Loucy (cell line): ENCODE measurements around the gene MEGF8.

ENCODE experiments used
- H2AFZ ChIP-seq: fragments of 200-600 bp; sonication (generic); 2 replicates; pipeline ENCODE4 v1.6.0; 2016; ENCODE audit warnings: antibody characterized with exemption, mild to moderate bottlenecking, low read length, moderate library complexity
- H3F3A ChIP-seq: fragments of 200-600 bp; 2 replicates; pipeline ENCODE4 v1.6.0; 2016; ENCODE audit warnings: antibody characterized with exemption, low read depth, mild to moderate bottlenecking
- H3K27me3 ChIP-seq: fragments of 200-600 bp; sonication (generic); 2 replicates; pipeline ENCODE4 v1.6.1; 2014; ENCODE audit warnings: low read length, mild to moderate bottlenecking; ENCODE audit not compliant: insufficient read depth, poor library complexity, severe bottlenecking
- H3K36me3 ChIP-seq: fragments of 200-600 bp; sonication (generic); 2 replicates; pipeline ENCODE4 v1.6.1; 2016; ENCODE audit warnings: low read length; ENCODE audit not compliant: insufficient read depth
- H3K4me1 ChIP-seq: fragments of 200-600 bp; sonication (generic); 2 replicates; pipeline ENCODE4 v1.5.1; 2014; ENCODE audit warnings: low read length, mild to moderate bottlenecking; ENCODE audit not compliant: insufficient read depth, poor library complexity, severe bottlenecking
- H3K4me2 ChIP-seq: fragments of 200-600 bp; sonication (generic); 2 replicates; pipeline ENCODE4 v1.6.0; 2014; ENCODE audit warnings: antibody characterized with exemption, low read length, low read depth, mild to moderate bottlenecking; ENCODE audit not compliant: poor library complexity, severe bottlenecking
- H3K4me3 ChIP-seq: fragments of 200-600 bp; sonication (generic); 2 replicates; pipeline ENCODE4 v1.5.1; 2014; ENCODE audit warnings: low read length, mild to moderate bottlenecking, mixed read lengths; ENCODE audit not compliant: poor library complexity, severe bottlenecking
- H3K79me2 ChIP-seq: fragments of 200-600 bp; sonication (generic); 2 replicates; pipeline ENCODE4 v1.6.1; 2014; ENCODE audit warnings: low read length; ENCODE audit not compliant: insufficient read depth
- H3K9ac ChIP-seq: fragments of 200-600 bp; sonication (generic); 2 replicates; pipeline ENCODE4 v1.6.0; 2014; ENCODE audit warnings: mild to moderate bottlenecking, low read depth, low read length, moderate library complexity; ENCODE audit not compliant: poor library complexity, severe bottlenecking
- H3K9me2 ChIP-seq: fragments of 200-600 bp; sonication (generic); replicated peaks from 2 replicates; pipeline ENCODE4 v1.6.1; 2016; ENCODE audit warnings: low read depth, low read length, mixed read lengths
- H3K9me3 ChIP-seq: fragments of 200-600 bp; sonication (generic); 2 replicates; pipeline ENCODE4 v1.6.1; 2014; ENCODE audit warnings: mild to moderate bottlenecking, antibody characterized with exemption, low read length, low read depth; ENCODE audit not compliant: insufficient read depth
- H4K20me1 ChIP-seq: fragments of 200-600 bp; sonication (generic); 2 replicates; pipeline ENCODE4 v1.6.0; 2014; ENCODE audit warnings: antibody characterized with exemption, low read length, mild to moderate bottlenecking; ENCODE audit not compliant: insufficient read depth, poor library complexity, severe bottlenecking
- EZH2phosphoT487 ChIP-seq: fragments of 200-600 bp; IDR thresholded peaks from 2 replicates; pipeline ENCODE4 v1.6.1; 2018; ENCODE audit warnings: antibody characterized with exemption, mild to moderate bottlenecking, moderate library complexity, borderline replicate concordance
- TF ChIP-seq, protein P1 (sequence below): fragments of 200-600 bp; sonication (generic); conservative IDR thresholded peaks from 2 replicates; pipeline ENCODE4 v1.5.1; 2014; ENCODE audit warnings: mild to moderate bottlenecking, antibody characterized with exemption, low read length

The MEGF8 gene

DNA sequence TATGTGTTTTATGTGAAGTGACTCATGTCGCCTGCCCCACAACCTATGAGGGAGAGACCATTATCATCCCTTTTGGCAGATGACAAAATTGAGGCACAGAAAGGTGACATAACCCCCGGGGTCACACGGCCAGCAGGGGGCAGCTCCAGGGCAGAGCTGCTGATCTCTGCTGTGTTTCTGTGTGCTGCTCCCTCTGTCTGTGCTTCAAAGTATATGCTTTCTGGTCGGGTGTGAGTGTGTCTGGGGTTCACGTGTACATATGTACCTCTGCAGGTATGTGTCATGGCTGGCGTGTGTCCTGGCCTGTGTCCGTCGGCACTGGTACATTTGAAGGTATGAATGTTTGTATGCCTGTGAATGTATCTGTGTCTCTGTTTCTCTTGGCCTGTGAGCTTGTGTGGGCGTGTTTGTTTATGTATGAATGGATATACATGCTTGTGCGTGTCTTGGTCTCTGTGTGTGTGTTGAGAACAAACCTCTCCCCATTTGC is 94.7 kb downstream of the MEGF8 start:
- Histone ChIP-seq H4K20me1 (peaks cover 22% of the 10 kb centered on the region), H3K9me3 (no peaks in the 10 kb centered on the region), H2AFZ (no peak overlapping the region), H3K9me2 (no peaks in the 10 kb centered on the region), H3K9ac (no peak overlapping the region), H3K4me3 (no peak overlapping the region), H3F3A (no peaks in the 10 kb centered on the region), H3K36me3 (no peaks in the 10 kb centered on the region), H3K4me2 (peak overlapping the region; percentile 93), H3K27me3 (no peaks in the 10 kb centered on the region), H3K79me2 (peaks cover 16% of the 10 kb centered on the region; the same call in 1 of the 2 replicates), H3K4me1 (peaks cover 33% of the 10 kb centered on the region)
- TF ChIP-seq, protein P1, sequence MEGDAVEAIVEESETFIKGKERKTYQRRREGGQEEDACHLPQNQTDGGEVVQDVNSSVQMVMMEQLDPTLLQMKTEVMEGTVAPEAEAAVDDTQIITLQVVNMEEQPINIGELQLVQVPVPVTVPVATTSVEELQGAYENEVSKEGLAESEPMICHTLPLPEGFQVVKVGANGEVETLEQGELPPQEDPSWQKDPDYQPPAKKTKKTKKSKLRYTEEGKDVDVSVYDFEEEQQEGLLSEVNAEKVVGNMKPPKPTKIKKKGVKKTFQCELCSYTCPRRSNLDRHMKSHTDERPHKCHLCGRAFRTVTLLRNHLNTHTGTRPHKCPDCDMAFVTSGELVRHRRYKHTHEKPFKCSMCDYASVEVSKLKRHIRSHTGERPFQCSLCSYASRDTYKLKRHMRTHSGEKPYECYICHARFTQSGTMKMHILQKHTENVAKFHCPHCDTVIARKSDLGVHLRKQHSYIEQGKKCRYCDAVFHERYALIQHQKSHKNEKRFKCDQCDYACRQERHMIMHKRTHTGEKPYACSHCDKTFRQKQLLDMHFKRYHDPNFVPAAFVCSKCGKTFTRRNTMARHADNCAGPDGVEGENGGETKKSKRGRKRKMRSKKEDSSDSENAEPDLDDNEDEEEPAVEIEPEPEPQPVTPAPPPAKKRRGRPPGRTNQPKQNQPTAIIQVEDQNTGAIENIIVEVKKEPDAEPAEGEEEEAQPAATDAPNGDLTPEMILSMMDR = peak; percentile 98
- no peak for TF ChIP-seq EZH2phosphoT487

DNA sequence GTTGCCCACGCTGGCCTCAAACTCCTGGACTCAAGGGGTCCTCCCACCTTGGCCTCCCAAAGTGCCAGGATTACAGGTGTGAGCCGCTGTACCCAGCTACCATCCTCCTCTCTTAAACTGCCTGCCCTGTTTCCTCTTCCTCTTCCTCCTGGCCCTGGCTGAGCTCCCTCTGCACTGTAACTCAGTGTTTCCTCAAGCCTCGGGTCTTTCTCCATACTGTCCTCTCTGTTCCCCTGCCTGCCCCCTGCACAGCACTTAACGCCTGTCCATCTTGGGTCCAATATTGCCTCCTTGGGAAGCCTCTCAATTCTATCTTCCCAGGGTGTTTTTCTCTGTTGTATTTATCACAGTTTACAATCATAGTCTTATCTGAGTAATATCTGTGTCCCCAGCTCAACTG is 95.7 kb downstream of the MEGF8 start:
- TF ChIP-seq EZH2phosphoT487 = no peak
- TF ChIP-seq, protein P1 = no peak
- Histone ChIP-seq H3K79me2 (peaks cover 16% of the 10 kb centered on the region; the same call in 1 of the 2 replicates), H3K4me3 (peak overlapping the region; percentile 74), H3K4me2 (peak overlapping the region; percentile 93), H4K20me1 (peaks cover 22% of the 10 kb centered on the region), H3K27me3 (no peaks in the 10 kb centered on the region), H3K36me3 (no peaks in the 10 kb centered on the region), H3K9ac (peak overlapping the region; percentile 73), H3K9me2 (no peaks in the 10 kb centered on the region), H2AFZ (no peak overlapping the region), H3K9me3 (no peaks in the 10 kb centered on the region), H3K4me1 (peaks cover 33% of the 10 kb centered on the region), H3F3A (no peaks in the 10 kb centered on the region)

DNA sequence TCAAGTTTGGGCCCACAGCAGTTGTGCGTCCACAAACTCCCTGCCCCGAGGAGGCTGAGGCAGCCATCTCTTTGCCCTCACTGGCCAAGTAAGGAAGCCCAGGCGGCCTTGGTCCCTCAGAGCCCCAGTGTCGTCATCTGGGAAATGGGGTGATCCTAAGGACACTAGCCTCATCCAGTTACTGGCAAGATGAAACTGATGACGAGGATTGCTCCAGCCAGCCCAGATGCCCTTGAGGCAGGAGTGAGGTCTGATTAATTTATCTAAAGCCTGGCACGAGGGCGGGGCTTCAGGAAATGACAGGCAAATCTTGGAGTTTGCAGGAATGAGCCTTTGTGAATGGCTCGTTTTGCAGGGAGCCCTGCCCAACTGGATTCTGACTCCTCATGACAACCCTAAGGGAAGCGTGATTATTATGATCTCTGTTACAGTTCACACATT is 96.2 kb downstream of the MEGF8 start:
- Histone ChIP-seq H3K9ac (peak overlapping the region; percentile 73), H3K9me2 (no peaks in the 10 kb centered on the region), H3F3A (no peaks in the 10 kb centered on the region), H3K4me1 (peaks cover 33% of the 10 kb centered on the region), H3K79me2 (peaks cover 16% of the 10 kb centered on the region; the same call in 1 of the 2 replicates), H3K9me3 (no peaks in the 10 kb centered on the region), H3K36me3 (no peaks in the 10 kb centered on the region), H4K20me1 (peaks cover 22% of the 10 kb centered on the region), H3K4me2 (peak overlapping the region; percentile 93), H2AFZ (no peak overlapping the region), H3K4me3 (peak overlapping the region; percentile 74), H3K27me3 (no peaks in the 10 kb centered on the region)
- TF ChIP-seq, protein P1 = no peak
- TF ChIP-seq EZH2phosphoT487 = no peak
